ENCODE results near the gene ANKRD6.

GRCh38 chr6:89563866-89564265 lies 130.9 kb downstream of the ANKRD6 start:
- TF ChIP-seq POLR2AphosphoS5 (IDR thresholded peaks at IDR 0.05; ENCODE audit: borderline replicate concordance, low read depth, low read length) (no peak), EZH2 (IDR thresholded peaks at IDR 0.05) (no peak), FOXP2 (optimal IDR thresholded peaks at IDR 0.05; ENCODE audit: control extremely low read depth, extremely low read length, insufficient read depth) (no peak)
